HepG2 (cell line): ENCODE results near the gene EMP2. TPM values are rescaled to one million over a fixed set of nuclear protein-coding genes. Genes with fewer than 3 reads are reported as not detected.

Experiments
- BCL3 ChIP-seq: sonication (generic); formaldehyde crosslinking; IDR thresholded peaks from 2 replicates; pipeline ENCODE4 v1.5.1; 2020; ENCODE audit warnings: mild to moderate bottlenecking, missing genetic modification reagents, moderate library complexity
- CBX5 ChIP-seq: sonication (generic); formaldehyde crosslinking; IDR thresholded peaks from 2 replicates; pipeline ENCODE4 v1.4.0; 2020; ENCODE audit warnings: missing genetic modification reagents, borderline replicate concordance
- CREB3 ChIP-seq: sonication (generic); formaldehyde crosslinking; IDR thresholded peaks from 2 replicates; pipeline ENCODE4 v1.5.0; 2020; ENCODE audit warnings: missing genetic modification reagents
- CSRNP2 ChIP-seq: sonication (generic); formaldehyde crosslinking; conservative IDR thresholded peaks from 2 replicates; pipeline ENCODE4 v1.8.0; 2022; ENCODE audit warnings: low read depth, missing genetic modification reagents
- ERF ChIP-seq: IDR thresholded peaks from 2 replicates; pipeline ENCODE4 v1.6.1; 2018; ENCODE audit warnings: missing biosample characterization, missing genetic modification reagents
- GABPA ChIP-seq, 2 experiments: IDR thresholded peaks; 2 replicates each; pipeline ENCODE4 v1.6.1; 2011 to 2016; ENCODE audit warnings: low read depth in 2 of 2, low read length in 1 of 2, missing biosample characterization in 1 of 2, missing genetic modification characterization in 1 of 2
- GABPB1 ChIP-seq: IDR thresholded peaks from 2 replicates; pipeline ENCODE4 v1.6.1; 2016; ENCODE audit warnings: mild to moderate bottlenecking, missing genetic modification reagents, moderate library complexity, missing compliant biosample characterization
- HDAC2 ChIP-seq: sonication (generic); formaldehyde crosslinking; IDR thresholded peaks from 2 replicates; pipeline ENCODE4 v1.4.0; 2020; ENCODE audit warnings: missing genetic modification reagents
- ISL2 ChIP-seq: sonication (generic); formaldehyde crosslinking; IDR thresholded peaks from 2 replicates; pipeline ENCODE4 v1.5.0; 2020; ENCODE audit warnings: missing genetic modification reagents
- KDM4B ChIP-seq: sonication (generic); formaldehyde crosslinking; IDR thresholded peaks from 2 replicates; pipeline ENCODE4 v1.4.0; 2020; ENCODE audit warnings: missing genetic modification reagents
- KLF11 ChIP-seq: IDR thresholded peaks from 2 replicates; pipeline ENCODE4 v1.6.1; 2016; ENCODE audit warnings: missing compliant biosample characterization
- SPEN ChIP-seq: sonication (generic); formaldehyde crosslinking; IDR thresholded peaks from 2 replicates; pipeline ENCODE4 v1.5.1; 2020; ENCODE audit warnings: low read depth, mild to moderate bottlenecking, missing genetic modification reagents
- ZNF136 ChIP-seq: sonication (generic); formaldehyde crosslinking; IDR thresholded peaks from 2 replicates; pipeline ENCODE4 v1.8.1; 2022; ENCODE audit warnings: low read depth, mild to moderate bottlenecking, moderate library complexity, missing genetic modification reagents
- ZNF678 ChIP-seq: sonication (generic); formaldehyde crosslinking; IDR thresholded peaks from 2 replicates; pipeline ENCODE4 v1.4.0; 2020; ENCODE audit warnings: mild to moderate bottlenecking, missing genetic modification reagents
- polyA plus RNA-seq, 8 experiments: library from polyadenylated mRNA; depleted of rRNA in 3 of 8; stranded (reverse) in 7 of 8; unstranded in 1 of 8; fragments of >200 nt; fragmentation: Illumina TruSeq in 4 of 8; extraction: Trizol in 4 of 8; gene quantifications; 2 replicates each; pipeline versions ENCODE4 v1.2.1 to v1.2.3, GENCODE V29; 2011 to 2016; ENCODE audit warnings: low read depth in 4 of 8, missing spikeins in 1 of 8, mixed read lengths in 1 of 8; ENCODE audit not compliant: insufficient read depth in 1 of 8
- total RNA-seq, 5 experiments: library from RNA; depleted of rRNA; stranded (reverse); fragments of >200 nt; fragmentation: Illumina TruSeq; extraction: Trizol; gene quantifications; 2 replicates each; pipeline ENCODE4 v1.2.3, GENCODE V29; 2016; ENCODE audit warnings: low read depth in 1 of 5

Gene EMP2
- total and polyA plus RNA-seq, 2 of the 13 experiments (the other 11 are each of a cell fraction or from before 2014, with no cell fraction given) = 24.6 to 91.2 TPM

- TF ChIP-seq CBX5 (CRISPR knock-in tag) (0 out of 2 replicates have a peak, but pooled peaks have one; percentile 9), CSRNP2 (CRISPR knock-in tag) (no peak), KDM4B (0 out of 2 replicates have a peak, but pooled peaks have one; percentile 37), HDAC2 (CRISPR knock-in tag) (peak; percentile 58; the same call in 1 of the 2 replicates), CREB3 (no peak), SPEN (CRISPR knock-in tag) (peak; percentile 45; the same call in 1 of the 2 replicates), ERF (CRISPR knock-in tag) (0 out of 2 replicates have a peak, but pooled peaks have one; percentile 44), ZNF678 (no peak), KLF11 (CRISPR knock-in tag) (no peak), ZNF136 (0 out of 2 replicates have a peak, but pooled peaks have one; percentile 44), BCL3 (CRISPR knock-in tag) (no peak; the same call in none of the 2 replicates), GABPA (IDR thresholded peaks at IDR 0.05; ENCODE audit: low read depth, low read length) (no peak), GABPA (CRISPR knock-in tag; IDR thresholded peaks at IDR 0.05; ENCODE audit: low read depth) (no peak), ISL2 (CRISPR knock-in tag) (0 out of 2 replicates have a peak, but pooled peaks have one; percentile 25), GABPB1 (CRISPR knock-in tag) (peak; percentile 17; the same call in 1 of the 2 replicates)
These were observed 1.7 kb downstream of the EMP2 start (continued) for GRCh38 chr16:10578474-10579316.
